ENCODE data around the gene TARDBP.
"Not testable (repeated sequence)": the region's sequence is repeated elsewhere in the genome, so short reads cannot be mapped to it uniquely, and the experiment has no call there.

Gene TARDBP

DNA sequence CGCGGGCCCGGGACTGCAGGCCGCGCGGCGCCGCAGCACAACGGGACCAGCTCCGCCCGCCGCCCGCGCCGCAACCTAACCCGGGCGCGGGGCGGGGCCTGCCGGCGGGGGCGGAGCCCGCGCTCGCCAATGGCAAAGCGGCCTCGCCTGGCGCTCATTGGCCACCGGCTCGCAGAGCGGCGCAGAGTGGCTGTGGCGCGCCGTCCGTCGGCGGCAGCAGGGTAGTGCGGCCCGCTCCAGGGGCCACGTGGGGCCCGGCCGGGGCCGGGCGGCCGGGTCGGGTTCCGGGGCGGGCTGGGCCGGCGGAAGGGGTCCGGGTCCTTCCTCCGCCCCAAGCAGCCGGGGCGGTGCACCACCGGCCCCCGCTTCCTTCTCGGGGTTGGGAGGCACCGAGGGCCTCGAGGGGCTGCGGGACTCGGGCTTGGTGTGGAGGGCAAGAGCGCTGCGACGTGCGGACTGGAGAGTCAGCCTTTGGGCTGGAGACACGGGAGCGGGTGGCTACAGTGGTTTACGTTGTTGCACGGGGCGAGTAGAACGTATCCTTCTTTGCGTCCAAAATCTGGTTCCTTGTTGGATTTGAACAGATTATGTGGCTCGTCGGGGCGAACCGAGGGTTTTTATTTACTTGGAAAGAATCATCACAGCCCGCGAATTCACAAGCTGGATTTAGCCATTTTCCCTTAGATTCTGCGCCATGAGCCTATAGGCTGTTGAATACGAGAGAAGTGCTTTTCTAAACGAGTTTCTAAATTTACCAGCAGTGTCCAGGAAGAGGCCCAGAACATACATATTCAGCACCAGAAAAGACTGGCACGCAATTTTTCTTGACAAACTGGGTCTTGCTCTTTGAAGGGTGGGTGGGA is 47.7 kb downstream of the TARDBP start, which contains the start of gene SRM:
TSS of gene SRM (minus strand) at position 51 of the 863 bp plus-strand sequence. CDS start 75 bp downstream, outside the sequence.
- DNase-seq (ENCODE audit: low read depth): peak; percentile 20

DNA sequence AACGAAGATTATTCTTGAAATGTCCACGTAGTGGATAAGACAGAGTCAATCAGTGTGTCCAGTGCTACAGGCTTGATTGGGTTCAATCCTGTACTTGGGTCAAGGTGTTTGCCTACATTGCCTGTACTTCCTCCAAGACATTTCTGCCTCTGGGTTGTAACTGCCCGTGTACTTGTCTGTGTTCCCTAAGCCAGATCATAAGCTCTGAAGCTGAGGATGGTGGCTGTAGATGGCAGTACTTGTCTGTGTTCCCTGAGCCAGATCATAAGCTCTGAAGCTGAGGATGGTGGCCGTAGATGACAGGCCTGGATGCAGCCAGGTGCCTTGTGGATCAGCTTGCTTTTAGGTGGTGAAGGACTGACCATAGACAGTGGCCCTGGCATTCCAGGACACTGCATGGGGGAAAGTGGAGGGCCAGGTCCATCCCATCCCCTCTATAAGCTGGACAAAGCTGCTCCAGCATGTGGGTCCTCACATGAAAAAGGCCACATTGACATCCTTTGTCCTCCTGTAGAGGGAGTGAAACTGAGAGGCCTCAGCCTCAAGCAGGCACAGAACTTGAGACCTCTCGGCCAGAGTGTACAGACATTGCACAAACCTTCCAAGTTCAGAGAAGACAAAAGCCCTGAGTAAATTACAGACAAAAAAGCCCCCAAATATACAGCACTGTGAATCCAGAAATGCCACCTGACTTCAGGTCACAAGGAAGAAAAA is 49.4 kb downstream of the TARDBP start:
- no peak for DNase-seq (ENCODE audit: low read depth)

DNA sequence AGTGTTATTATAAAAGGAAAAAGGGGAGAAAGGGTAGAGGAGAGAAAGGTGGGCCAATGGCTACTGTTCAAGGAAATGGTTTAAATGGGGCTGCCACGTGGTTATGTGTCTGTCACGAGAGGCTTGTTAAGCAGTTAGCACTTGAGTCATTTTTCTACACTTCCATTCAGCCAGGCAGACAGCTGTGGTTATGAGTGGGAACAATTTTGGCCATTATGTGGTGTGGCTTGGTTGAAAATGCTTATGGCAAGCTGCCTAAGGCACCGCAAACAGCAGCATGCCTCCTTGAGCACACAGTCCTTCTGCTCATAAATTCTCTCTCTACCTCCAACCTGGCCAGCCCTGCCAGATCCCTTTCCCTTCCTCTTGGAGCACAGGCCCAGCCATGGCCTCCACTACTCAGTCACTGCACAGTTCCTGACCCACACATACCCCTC is 50.5 kb downstream of the TARDBP start:
- DNase-seq (ENCODE audit: low read depth): no peak

DNA sequence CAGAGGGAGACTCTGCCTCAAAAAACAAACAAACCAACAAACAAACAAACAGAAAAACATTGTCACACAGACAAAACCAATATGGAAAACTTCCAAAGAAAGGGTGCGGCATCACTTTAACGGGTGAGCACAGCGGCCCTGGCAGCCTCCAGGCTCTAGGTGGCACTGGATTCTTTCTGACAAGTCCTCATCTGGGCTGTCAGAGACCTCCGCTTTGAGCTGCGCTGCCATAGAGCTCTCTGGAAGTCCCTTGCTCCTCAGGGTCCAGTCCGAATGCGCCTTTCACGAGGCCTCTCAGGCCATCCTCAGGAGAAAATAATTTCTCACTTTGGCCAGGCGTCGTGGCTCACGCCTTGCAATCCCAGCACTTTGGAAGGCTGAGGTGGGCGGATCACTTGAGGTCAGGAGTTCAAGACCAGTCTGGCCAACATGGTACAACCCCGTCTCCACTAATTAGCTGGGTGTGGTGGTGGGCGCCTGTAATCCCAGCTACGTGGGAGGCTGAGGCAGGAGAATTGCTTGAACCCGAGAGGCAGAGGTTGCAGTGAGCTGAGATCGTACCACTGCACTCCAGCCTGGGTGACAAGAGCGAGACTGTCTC is 51.6 kb downstream of the TARDBP start:
- DNase-seq (ENCODE audit: low read depth): not testable (repeated sequence)

DNA sequence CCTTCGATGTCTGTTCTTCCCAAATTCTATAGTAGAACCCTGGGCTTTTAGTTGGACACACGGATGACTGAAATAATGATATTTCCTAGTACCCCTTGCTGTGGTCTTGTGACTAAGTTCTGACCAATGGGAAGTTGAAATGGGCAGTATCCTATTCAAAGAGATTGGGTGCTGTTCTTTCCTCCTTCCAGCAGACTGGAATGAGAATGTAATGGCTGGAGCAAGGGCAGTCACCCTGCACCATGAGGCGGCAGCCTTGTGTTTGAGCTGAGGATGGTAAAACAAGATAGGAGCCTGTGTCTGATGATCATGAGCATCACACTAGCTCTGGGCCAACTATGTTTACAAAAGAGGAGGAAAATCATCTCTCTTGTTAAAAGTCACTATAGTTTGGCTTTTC is 52.5 kb downstream of the TARDBP start:
- DNase-seq (ENCODE audit: low read depth): no peak

DNA sequence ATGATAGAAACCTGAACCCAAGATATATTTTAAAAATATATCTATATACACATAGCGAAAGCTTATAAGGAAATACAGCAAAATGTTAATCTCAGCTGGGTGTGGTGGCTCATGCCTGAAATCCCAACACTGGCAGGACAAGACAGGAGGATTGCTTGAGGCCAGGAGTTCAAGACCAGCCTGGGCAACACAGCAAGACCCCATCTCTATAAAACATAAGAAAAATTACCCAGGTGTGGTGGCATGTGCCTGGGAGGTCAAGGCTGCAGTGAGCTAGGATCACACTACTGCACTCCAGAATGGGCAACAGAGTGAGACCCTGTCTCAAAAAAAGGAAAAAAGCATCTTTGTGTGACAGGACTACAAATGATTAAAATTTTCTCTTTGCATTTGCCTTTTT is 53.3 kb downstream of the TARDBP start:
- DNase-seq (ENCODE audit: low read depth): no peak

DNA sequence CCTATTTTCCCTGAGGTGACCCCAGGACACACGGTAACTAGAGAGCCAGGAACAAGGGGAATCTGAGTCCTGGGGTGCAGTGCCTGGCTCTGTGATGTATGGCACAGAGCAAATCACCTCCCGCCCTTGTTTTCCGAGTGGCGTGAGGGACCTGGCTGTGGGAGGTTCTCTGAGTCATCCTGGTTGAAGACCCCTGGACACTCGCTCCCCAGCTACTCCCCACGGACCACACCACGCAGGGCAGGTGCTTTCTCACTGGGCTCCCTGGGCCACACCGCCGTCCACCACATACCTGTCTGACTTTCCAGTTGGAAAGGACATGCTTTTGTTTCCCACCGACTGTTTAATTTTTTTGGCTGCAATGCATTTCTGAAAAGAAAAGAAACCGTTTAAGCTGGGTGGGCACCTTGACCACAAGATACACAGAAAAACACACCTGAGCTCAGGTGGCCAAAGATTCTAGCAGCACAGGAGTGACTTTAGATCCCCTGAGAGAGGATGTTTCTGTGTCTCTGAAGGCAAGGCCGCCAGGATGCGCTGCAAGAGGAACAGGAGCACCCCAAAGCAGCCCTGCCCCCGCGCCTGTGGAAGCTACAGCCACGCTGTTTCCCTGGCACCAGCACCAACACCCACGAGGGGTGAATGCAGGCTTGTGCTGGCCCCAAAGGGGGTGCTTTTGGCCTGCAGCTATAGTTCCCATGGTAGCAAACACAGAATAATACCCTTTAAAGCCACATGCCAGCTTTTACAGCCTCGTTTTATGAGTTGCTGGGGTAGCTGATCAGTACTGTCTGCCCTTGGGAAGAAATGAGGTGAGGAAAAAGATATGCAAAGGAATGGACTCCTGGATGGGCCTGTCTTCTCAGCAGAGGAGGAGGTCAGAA is 55.5 kb downstream of the TARDBP start:
- no peak for DNase-seq (ENCODE audit: low read depth)

DNA sequence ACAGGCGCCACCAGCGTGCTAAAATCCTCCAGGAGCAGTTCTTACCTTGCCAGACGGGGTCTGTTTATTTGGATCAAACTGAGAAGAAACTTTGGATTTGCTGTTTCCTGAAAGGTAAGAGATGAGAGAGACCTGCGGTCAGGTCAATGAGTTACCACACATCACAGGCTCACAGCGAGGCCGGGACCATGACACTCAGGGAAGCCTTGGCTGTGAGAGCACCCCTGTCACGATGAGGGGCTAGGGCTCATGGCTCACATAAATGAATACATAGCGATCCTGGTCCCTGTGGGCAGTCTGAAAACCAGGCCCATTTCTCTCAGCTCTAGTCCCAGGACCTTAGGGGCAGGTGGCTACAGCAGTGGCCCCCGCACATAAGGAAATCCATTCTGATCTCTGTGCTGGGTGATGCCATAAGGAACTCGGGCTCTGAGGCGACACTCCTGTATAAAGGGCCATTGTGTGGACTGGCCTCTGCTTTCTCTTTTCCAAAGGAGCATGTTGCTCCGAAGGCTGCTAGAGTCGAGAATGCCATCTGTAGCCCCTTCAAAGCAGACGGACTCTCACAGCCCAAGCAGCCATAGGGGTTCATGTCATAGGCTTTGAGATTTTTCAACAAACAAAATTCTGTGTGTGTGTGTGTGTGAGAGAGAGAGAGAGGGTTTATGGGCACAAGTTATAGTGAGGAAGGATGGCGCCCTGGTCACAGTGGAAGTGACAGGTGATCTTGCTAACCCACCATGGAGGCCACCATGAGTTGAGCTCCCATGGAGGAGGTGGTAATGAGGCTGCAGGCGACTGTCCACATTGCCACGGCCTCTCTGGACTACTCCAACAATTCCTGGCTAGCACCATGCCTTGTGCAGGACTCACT is 56.4 kb downstream of the TARDBP start:
- DNase-seq (ENCODE audit: low read depth): no peak

DNA sequence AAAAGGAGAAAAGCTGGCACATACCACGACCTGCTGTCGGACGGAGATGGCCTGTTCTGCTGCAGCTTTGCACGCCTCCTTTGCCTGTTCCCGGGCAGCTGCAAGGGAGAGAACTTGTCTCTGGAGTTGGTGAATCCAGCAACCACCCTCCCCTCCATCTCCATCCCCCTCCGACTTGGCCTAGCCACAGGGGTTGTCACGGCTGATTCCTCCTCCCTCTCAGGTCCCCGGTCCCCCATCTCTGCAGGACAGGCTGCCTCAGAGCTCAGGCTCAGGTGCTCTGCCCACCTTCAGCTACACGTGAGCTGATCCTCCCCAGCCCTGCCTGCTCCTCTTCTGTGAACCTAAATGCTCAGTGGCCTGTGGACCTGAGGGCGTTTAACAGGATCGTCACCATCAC is 58.4 kb downstream of the TARDBP start:
- DNase-seq (ENCODE audit: low read depth): no peak

DNA sequence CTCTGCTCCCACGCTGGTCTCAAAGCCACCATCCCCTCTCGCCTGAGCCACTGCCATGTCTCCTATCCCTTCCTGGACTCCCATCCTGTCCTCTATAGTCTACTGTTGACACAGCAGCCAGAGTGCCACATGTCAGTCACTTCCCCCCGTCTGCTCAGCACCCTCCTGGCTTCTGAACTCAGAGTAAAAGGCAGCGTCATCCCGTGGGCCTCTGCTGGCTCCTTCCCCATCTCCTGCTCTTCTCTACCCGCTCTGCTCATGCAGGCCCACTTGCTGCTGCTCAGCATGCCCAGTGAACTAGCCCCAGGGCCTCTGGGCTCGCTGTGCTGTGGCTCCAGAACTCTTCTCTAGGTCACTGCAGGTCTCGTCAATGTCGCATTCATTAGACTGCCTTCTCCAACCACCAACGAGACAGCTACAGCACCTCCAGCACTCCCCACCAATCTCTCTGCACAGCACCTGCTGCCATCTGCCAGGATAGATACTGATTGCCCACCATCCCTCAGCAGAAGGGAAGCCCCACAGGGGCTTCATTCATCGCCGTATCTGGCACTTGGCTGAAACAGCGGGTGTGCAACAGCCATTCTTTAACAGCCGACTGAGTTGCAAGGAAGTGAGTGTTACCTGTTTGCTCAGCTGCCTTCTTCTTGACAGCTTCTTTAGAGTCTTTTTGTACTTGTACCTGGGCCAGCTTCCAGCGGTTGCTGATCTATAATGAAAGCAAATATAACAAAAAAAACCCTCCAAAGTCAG is 59.2 kb downstream of the TARDBP start:
- no peak for DNase-seq (ENCODE audit: low read depth)

DNA sequence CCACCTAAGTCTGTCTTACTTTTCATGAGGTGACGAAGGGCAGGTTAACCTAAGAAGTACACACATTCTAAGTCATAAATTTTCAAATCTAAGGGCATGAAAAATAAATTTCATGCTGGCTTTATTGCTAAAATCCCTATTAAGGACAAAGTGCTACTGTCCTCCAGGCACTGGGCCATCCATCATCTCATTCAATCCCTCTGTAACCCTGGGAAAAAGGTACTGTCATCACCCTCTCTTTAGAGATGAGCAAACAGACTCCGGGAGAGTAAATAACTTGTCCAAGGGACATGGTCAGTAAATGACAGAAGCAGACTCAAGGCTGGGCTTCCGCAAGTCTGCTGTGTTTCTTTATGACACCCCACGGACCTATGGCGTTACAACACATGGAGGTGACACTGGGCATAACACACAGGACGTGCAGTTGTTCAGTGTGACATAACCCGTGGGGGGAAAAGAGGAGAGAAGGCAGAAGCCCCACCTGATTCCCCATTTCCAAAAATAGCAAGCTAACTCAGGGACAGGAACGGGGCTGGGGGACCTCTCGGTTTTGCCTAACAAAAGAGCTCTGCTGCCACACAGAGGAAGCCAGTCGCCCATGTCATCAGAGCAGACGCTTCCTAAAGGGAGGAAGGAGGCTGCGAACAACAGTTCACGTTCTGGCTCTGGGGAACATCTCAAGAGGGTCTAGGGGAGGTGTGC is 59.9 kb downstream of the TARDBP start:
- DNase-seq (ENCODE audit: low read depth): no peak

DNA sequence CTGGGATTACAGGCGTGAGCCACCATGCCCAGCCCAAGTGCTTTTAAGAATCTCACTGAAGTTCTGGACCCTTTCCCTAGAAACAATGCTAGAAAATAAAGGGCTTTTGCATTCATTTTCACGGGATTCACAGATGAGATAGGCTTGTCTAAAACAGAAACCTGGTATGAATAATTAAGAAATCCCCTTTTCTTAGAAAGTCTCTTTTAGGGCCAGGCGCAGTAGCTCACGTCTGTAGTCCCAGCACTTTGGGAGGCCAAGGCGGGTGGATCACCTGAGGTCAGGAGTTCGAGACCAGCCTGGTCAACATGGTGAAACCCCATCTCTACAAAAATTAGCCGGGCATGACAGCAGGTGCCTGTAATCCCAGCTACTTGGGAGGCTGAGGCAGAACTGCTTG is 60.9 kb downstream of the TARDBP start:
- not testable (repeated sequence) for DNase-seq (ENCODE audit: low read depth)
